Measurements from ENCODE around the gene LOXHD1.

- TF ChIP-seq CTCF (conservative IDR thresholded peaks at IDR 0.05; ENCODE audit: low read depth, low read length) (no peak), EZH2 (IDR thresholded peaks at IDR 0.05; ENCODE audit: borderline replicate concordance, low read depth, low read length, poor library complexity, severe bottlenecking) (no peak)
Measured at GRCh38 chr18:46627136-46627535, 29.9 kb downstream of the LOXHD1 start.
